Measurements from ENCODE around the gene ZNF584.

ZNF584 gene

GRCh38 chr19:58380662-58381459, 27.6 kb upstream of the ZNF584 start, which contains the start of gene ZNF837 (continued):
- TF ChIP-seq ZNF660 (tag by site-specific recombination; IDR thresholded peaks at IDR 0.05) (peak; percentile 98), ZIC2 (tag by site-specific recombination; IDR thresholded peaks at IDR 0.05) (peak; percentile 44), ATF2 (tag by site-specific recombination; IDR thresholded peaks at IDR 0.05; ENCODE audit: low read depth) (no peak), ZNF324 (tag by site-specific recombination; IDR thresholded peaks at IDR 0.05) (peak; percentile 79), ZNF658 (tag by site-specific recombination; IDR thresholded peaks at IDR 0.05) (no peak; the same call in 1 of the 2 replicates), ZBTB10 (tag by site-specific recombination; IDR thresholded peaks at IDR 0.05) (peak; percentile 87), ZFP3 (tag by site-specific recombination; IDR thresholded peaks at IDR 0.05; ENCODE audit: low read depth) (no peak), MYNN (tag by site-specific recombination; IDR thresholded peaks at IDR 0.05; ENCODE audit: borderline replicate concordance) (peak; percentile 12; the same call in 1 of the 2 replicates), ZNF514 (tag by site-specific recombination; IDR thresholded peaks at IDR 0.05) (no peak), BCL6B (tag by site-specific recombination; IDR thresholded peaks at IDR 0.05) (no peak; the same call in 1 of the 2 replicates), ZNF133 (tag by site-specific recombination; IDR thresholded peaks at IDR 0.05) (0 out of 2 replicates have a peak, but pooled peaks have one; percentile 16), ZNF391 (tag by site-specific recombination; IDR thresholded peaks at IDR 0.05; ENCODE audit: borderline replicate concordance, low read depth) (peak; percentile 94), ZNF112 (tag by site-specific recombination; IDR thresholded peaks at IDR 0.05) (no peak), ZNF404 (tag by site-specific recombination; IDR thresholded peaks at IDR 0.05) (no peak), ZNF169 (tag by site-specific recombination; IDR thresholded peaks at IDR 0.05) (peak; percentile 81), ZNF132 (tag by site-specific recombination; IDR thresholded peaks at IDR 0.05; ENCODE audit: borderline replicate concordance) (no peak), BCL11A (tag by site-specific recombination; IDR thresholded peaks at IDR 0.05; ENCODE audit: low read depth) (no peak), ZNF837 (tag by site-specific recombination; IDR thresholded peaks at IDR 0.05) (0 out of 2 replicates have a peak, but pooled peaks have one; percentile 67), ZNF302 (tag by site-specific recombination; IDR thresholded peaks at IDR 0.05; ENCODE audit: low read depth) (no peak), ZNF311 (tag by site-specific recombination; IDR thresholded peaks at IDR 0.05; ENCODE audit: borderline replicate concordance) (no peak), ZNF214 (tag by site-specific recombination; IDR thresholded peaks at IDR 0.05; ENCODE audit: borderline replicate concordance) (no peak), ZNF629 (tag by site-specific recombination; IDR thresholded peaks at IDR 0.05) (peak; percentile 77)
- TF ChIP-seq, protein P1, sequence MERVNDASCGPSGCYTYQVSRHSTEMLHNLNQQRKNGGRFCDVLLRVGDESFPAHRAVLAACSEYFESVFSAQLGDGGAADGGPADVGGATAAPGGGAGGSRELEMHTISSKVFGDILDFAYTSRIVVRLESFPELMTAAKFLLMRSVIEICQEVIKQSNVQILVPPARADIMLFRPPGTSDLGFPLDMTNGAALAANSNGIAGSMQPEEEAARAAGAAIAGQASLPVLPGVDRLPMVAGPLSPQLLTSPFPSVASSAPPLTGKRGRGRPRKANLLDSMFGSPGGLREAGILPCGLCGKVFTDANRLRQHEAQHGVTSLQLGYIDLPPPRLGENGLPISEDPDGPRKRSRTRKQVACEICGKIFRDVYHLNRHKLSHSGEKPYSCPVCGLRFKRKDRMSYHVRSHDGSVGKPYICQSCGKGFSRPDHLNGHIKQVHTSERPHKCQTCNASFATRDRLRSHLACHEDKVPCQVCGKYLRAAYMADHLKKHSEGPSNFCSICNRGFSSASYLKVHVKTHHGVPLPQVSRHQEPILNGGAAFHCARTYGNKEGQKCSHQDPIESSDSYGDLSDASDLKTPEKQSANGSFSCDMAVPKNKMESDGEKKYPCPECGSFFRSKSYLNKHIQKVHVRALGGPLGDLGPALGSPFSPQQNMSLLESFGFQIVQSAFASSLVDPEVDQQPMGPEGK (tag by site-specific recombination; IDR thresholded peaks at IDR 0.05): peak; percentile 87
- TF ChIP-seq, protein P2, sequence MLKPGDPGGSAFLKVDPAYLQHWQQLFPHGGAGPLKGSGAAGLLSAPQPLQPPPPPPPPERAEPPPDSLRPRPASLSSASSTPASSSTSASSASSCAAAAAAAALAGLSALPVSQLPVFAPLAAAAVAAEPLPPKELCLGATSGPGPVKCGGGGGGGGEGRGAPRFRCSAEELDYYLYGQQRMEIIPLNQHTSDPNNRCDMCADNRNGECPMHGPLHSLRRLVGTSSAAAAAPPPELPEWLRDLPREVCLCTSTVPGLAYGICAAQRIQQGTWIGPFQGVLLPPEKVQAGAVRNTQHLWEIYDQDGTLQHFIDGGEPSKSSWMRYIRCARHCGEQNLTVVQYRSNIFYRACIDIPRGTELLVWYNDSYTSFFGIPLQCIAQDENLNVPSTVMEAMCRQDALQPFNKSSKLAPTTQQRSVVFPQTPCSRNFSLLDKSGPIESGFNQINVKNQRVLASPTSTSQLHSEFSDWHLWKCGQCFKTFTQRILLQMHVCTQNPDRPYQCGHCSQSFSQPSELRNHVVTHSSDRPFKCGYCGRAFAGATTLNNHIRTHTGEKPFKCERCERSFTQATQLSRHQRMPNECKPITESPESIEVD (tag by site-specific recombination; IDR thresholded peaks at IDR 0.05): no peak; the same call in 1 of the 2 replicates
- TF ChIP-seq, protein P3, sequence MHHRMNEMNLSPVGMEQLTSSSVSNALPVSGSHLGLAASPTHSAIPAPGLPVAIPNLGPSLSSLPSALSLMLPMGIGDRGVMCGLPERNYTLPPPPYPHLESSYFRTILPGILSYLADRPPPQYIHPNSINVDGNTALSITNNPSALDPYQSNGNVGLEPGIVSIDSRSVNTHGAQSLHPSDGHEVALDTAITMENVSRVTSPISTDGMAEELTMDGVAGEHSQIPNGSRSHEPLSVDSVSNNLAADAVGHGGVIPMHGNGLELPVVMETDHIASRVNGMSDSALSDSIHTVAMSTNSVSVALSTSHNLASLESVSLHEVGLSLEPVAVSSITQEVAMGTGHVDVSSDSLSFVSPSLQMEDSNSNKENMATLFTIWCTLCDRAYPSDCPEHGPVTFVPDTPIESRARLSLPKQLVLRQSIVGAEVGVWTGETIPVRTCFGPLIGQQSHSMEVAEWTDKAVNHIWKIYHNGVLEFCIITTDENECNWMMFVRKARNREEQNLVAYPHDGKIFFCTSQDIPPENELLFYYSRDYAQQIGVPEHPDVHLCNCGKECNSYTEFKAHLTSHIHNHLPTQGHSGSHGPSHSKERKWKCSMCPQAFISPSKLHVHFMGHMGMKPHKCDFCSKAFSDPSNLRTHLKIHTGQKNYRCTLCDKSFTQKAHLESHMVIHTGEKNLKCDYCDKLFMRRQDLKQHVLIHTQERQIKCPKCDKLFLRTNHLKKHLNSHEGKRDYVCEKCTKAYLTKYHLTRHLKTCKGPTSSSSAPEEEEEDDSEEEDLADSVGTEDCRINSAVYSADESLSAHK (tag by site-specific recombination; IDR thresholded peaks at IDR 0.05): peak; percentile 86
